A549 (cell line): Measurements from ENCODE around the gene IST1. TPM values are rescaled to one million over a fixed set of nuclear protein-coding genes. Genes with fewer than 3 reads are reported as not detected.
A peak's percentile ranks its signal among the peaks of the same experiment; 100 is the strongest.

Experiments used
- ATAC-seq, 2 experiments: fragments of 200-7000 bp in 1 of 2; fragments of >200 bp in 1 of 2; cut with Nextera tagmentation in 1 of 2; cut with Tn5 transposase in 1 of 2; 3 replicates each; pipeline versions ENCODE4 v1.8.0 to v1.9.1; 2018 to 2020; ENCODE audit warnings: mild to moderate bottlenecking in 1 of 2, moderate library complexity in 1 of 2
- CTCF ChIA-PET: fragments of 300-600 bp; sonication (Branson Sonifier 250); formaldehyde crosslinking; extraction: SDS; loops from one replicate; lab custom pipeline; 2021; ENCODE audit warnings: antibody characterized with exemption, inconsistent platforms; lab: Yijun Ruan, JAX
- POLR2A ChIA-PET: fragments of 350-600 bp; formaldehyde crosslinking; extraction: SDS; loops from one replicate; lab custom pipeline; 2021; ENCODE audit warnings: antibody characterized with exemption, inconsistent platforms; lab: Yijun Ruan, JAX
- DNase-seq, 2 experiments: peaks; one replicate each; pipeline versions ENCODE4 v3.0.0 to v3.0.0-alpha.2; 2011 to 2016; ENCODE audit warnings: low read depth in 1 of 2, low spot score in 1 of 2
- FAIRE-seq: peaks from 2 replicates; lab custom pipeline; 2011; peaks lifted over from hg19 to GRCh38; lab: Jason Lieb, UNC
- H3K27ac ChIP-seq, 2 experiments: fragments of >200 bp; sonication (Bioruptor Twin); formaldehyde crosslinking; 3 replicates each; pipeline ENCODE4 v1.5.1; 2016 to 2017
- H3K4me1 ChIP-seq: fragments of >200 bp; sonication (Bioruptor Twin); formaldehyde crosslinking; 3 replicates; pipeline ENCODE4 v1.6.1; 2016
- H3K4me2 ChIP-seq: fragments of >200 bp; sonication (Bioruptor Twin); formaldehyde crosslinking; 3 replicates; pipeline ENCODE4 v1.6.1; 2016
- H3K4me3 ChIP-seq: fragments of >200 bp; sonication (Bioruptor Twin); formaldehyde crosslinking; 3 replicates; pipeline ENCODE4 v1.5.1; 2016
- H3K9me3 ChIP-seq: fragments of >200 bp; sonication (Bioruptor Twin); formaldehyde crosslinking; 3 replicates; pipeline ENCODE4 v1.6.1; 2016
- CEBPB ChIP-seq, 2 experiments: fragments of >200 bp in 1 of 2; sonication (Bioruptor Twin) in 1 of 2; formaldehyde crosslinking in 1 of 2; IDR thresholded peaks; 2 replicates each; pipeline ENCODE4 v1.6.1; 2012 to 2016
- ESRRA ChIP-seq: fragments of 150-350 bp; IDR thresholded peaks from 2 replicates; pipeline ENCODE4 v1.6.1; 2014; ENCODE audit warnings: mild to moderate bottlenecking, low read length, borderline replicate concordance
- FOSB ChIP-seq: fragments of 250-450 bp; sonication (Bioruptor Pico); IDR thresholded peaks from 2 replicates; pipeline ENCODE4 v1.5.0; 2020; ENCODE audit warnings: mild to moderate bottlenecking, moderate library complexity
- FOSL2 ChIP-seq, 2 experiments: fragments of 450-650 bp in 1 of 2; fragments of >200 bp in 1 of 2; sonication (Bioruptor Twin) in 1 of 2; formaldehyde crosslinking; IDR thresholded peaks; 2 replicates each; pipeline versions ENCODE4 v1.5.0 to v1.6.1; 2016 to 2020; ENCODE audit warnings: mild to moderate bottlenecking in 1 of 2, moderate library complexity in 1 of 2
- FOXS1 ChIP-seq: fragments of 250-450 bp; sonication (Bioruptor Pico); IDR thresholded peaks from 2 replicates; pipeline ENCODE4 v1.5.0; 2020; ENCODE audit warnings: mild to moderate bottlenecking, moderate library complexity
- HEYL ChIP-seq: fragments of 250-450 bp; sonication (Bioruptor Pico); IDR thresholded peaks from 2 replicates; pipeline ENCODE4 v1.8.0; 2021; ENCODE audit warnings: mild to moderate bottlenecking, moderate library complexity
- HOXA7 ChIP-seq: fragments of 250-450 bp; sonication (Bioruptor Pico); IDR thresholded peaks from 2 replicates; pipeline ENCODE4 v1.5.0; 2020; ENCODE audit warnings: mild to moderate bottlenecking, moderate library complexity
- HOXB5 ChIP-seq: fragments of 250-450 bp; sonication (Bioruptor Pico); IDR thresholded peaks from 2 replicates; pipeline ENCODE4 v1.5.0; 2020; ENCODE audit warnings: mild to moderate bottlenecking, moderate library complexity
- KDM5A ChIP-seq: fragments of 200-600 bp; sonication (generic); IDR thresholded peaks from 2 replicates; pipeline ENCODE4 v1.6.1; 2016; ENCODE audit warnings: antibody characterized with exemption, mild to moderate bottlenecking
- MAX ChIP-seq: IDR thresholded peaks from 2 replicates; pipeline ENCODE4 v1.6.1; 2012
- MYC ChIP-seq: IDR thresholded peaks from 2 replicates; pipeline ENCODE4 v1.6.1; 2012; ENCODE audit warnings: mild to moderate bottlenecking, inconsistent platforms, low read length, improper control_type of control experiment, borderline replicate concordance
- NFE2L2 ChIP-seq: fragments of 150-350 bp; conservative IDR thresholded peaks from 2 replicates; pipeline ENCODE4 v1.6.1; 2014; ENCODE audit warnings: low read length
- NPAS2 ChIP-seq: fragments of 250-450 bp; sonication (Bioruptor Pico); IDR thresholded peaks from 2 replicates; pipeline ENCODE4 v1.8.0; 2022; ENCODE audit warnings: mild to moderate bottlenecking, moderate library complexity, borderline replicate concordance
- POLR2AphosphoS2 ChIP-seq: conservative IDR thresholded peaks from 2 replicates; pipeline ENCODE4 v1.6.1; 2012; ENCODE audit warnings: low read length, improper control_type of control experiment, inconsistent platforms
- RAD21 ChIP-seq, 2 experiments: fragments of >200 bp in 1 of 2; sonication (Bioruptor Twin) in 1 of 2; formaldehyde crosslinking in 1 of 2; IDR thresholded peaks in 1 of 2; conservative IDR thresholded peaks in 1 of 2; 2 replicates in 1 of 2; 3 replicates in 1 of 2; pipeline ENCODE4 v1.6.1; 2012 to 2018; ENCODE audit warnings: inconsistent platforms in 1 of 2
- RARB ChIP-seq: fragments of 250-450 bp; sonication (Bioruptor Pico); IDR thresholded peaks from 2 replicates; pipeline ENCODE4 v1.8.0; 2021; ENCODE audit warnings: mild to moderate bottlenecking, moderate library complexity
- RCOR1 ChIP-seq: fragments of 150-350 bp; IDR thresholded peaks from 2 replicates; pipeline ENCODE4 v1.6.1; 2014; ENCODE audit warnings: antibody characterized with exemption, low read length, low read depth
- RFX5 ChIP-seq: fragments of 450-650 bp; IDR thresholded peaks from 2 replicates; pipeline ENCODE4 v1.7.1; 2014; ENCODE audit warnings: antibody characterized with exemption, mild to moderate bottlenecking, moderate library complexity
- SMC3 ChIP-seq: fragments of >200 bp; sonication (Bioruptor Twin); formaldehyde crosslinking; IDR thresholded peaks from 3 replicates; pipeline ENCODE4 v1.6.1; 2018; ENCODE audit warnings: inconsistent platforms
- ZNF302 ChIP-seq: fragments of 250-450 bp; sonication (Bioruptor Pico); IDR thresholded peaks from 2 replicates; pipeline ENCODE4 v1.9.0; 2021; ENCODE audit warnings: inconsistent platforms, mild to moderate bottlenecking, moderate library complexity
- WGBS: methylation state at CpG from one replicate; pipeline ENCODE4 v1.1.6; 2017; ENCODE audit errors: missing lambda C conversion rate; 5-methylcytosine and 5-hydroxymethylcytosine counted together
- polyA plus RNA-seq, 4 experiments: library from polyadenylated mRNA; depleted of rRNA in 3 of 4; stranded (reverse); fragments of >200 nt; fragmentation: RNase III in 1 of 4; extraction: RNeasy Plus Mini Kit Qiagen cat#74134 plus additional on column Dnase treatment in 1 of 4; gene quantifications; 2 replicates in 3 of 4; 3 replicates in 1 of 4; pipeline ENCODE4 v1.2.3, GENCODE V29; 2011 to 2017
- TF ChIP-seq, protein P1 (sequence below): fragments of 200-600 bp; sonication (generic); IDR thresholded peaks from 2 replicates; pipeline ENCODE4 v1.6.1; 2016; ENCODE audit warnings: antibody characterized with exemption, mild to moderate bottlenecking, moderate library complexity
- TF ChIP-seq, protein P2 (sequence below): fragments of >200 bp; sonication (Bioruptor Twin); formaldehyde crosslinking; IDR thresholded peaks from 3 replicates; pipeline ENCODE4 v1.6.1; 2016

Gene IST1
- polyA plus RNA-seq, 2 of the 4 experiments (the other 2 are of a cell fraction), result 178 to 290 TPM

DNA sequence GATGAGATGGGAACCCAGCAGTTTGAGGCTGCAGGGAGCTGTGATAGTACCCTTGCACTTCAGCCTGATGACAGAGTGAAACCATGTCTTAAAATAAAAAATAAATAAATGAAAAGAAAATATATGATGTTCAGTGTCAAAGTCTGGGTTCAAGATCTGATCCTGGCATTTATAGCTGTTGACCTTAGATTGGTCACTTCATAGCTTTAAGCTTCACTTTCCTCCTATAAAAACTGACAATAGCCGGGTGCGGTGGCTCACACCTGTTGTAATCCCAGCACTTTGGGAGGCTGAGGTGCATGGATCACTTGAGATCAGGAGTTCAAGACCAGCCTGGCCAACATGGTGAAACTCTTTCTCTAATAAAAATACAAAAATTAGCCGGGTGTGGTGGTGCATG lies 6.2 kb upstream of the IST1 start:
- POLR2A ChIA-PET, result no interaction called here
- FAIRE-seq, result no peak
- H3K4me1 ChIP-seq, result peaks cover 15% of the 10 kb centered on the region; the same call in 1 of the 3 replicates
- ATAC-seq, result no peak
- no peaks in the 10 kb centered on the region for H3K9me3 ChIP-seq
- H3K4me3 ChIP-seq, result no peak overlapping the region
- DNase-seq, result no peak
- no peak overlapping the region for H3K27ac ChIP-seq
- TF ChIP-seq, protein P1, sequence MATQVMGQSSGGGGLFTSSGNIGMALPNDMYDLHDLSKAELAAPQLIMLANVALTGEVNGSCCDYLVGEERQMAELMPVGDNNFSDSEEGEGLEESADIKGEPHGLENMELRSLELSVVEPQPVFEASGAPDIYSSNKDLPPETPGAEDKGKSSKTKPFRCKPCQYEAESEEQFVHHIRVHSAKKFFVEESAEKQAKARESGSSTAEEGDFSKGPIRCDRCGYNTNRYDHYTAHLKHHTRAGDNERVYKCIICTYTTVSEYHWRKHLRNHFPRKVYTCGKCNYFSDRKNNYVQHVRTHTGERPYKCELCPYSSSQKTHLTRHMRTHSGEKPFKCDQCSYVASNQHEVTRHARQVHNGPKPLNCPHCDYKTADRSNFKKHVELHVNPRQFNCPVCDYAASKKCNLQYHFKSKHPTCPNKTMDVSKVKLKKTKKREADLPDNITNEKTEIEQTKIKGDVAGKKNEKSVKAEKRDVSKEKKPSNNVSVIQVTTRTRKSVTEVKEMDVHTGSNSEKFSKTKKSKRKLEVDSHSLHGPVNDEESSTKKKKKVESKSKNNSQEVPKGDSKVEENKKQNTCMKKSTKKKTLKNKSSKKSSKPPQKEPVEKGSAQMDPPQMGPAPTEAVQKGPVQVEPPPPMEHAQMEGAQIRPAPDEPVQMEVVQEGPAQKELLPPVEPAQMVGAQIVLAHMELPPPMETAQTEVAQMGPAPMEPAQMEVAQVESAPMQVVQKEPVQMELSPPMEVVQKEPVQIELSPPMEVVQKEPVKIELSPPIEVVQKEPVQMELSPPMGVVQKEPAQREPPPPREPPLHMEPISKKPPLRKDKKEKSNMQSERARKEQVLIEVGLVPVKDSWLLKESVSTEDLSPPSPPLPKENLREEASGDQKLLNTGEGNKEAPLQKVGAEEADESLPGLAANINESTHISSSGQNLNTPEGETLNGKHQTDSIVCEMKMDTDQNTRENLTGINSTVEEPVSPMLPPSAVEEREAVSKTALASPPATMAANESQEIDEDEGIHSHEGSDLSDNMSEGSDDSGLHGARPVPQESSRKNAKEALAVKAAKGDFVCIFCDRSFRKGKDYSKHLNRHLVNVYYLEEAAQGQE, result no peak
- TF ChIP-seq FOXS1 (no peak), FOSB (CRISPR knock-in tag) (no peak), SMC3 (no peak), FOSL2 (IDR thresholded peaks at IDR 0.05) (no peak), FOSL2 (CRISPR knock-in tag; IDR thresholded peaks at IDR 0.05) (no peak), HEYL (CRISPR knock-in tag) (no peak), NFE2L2 (no peak), HOXA7 (CRISPR knock-in tag) (no peak), ZNF302 (CRISPR knock-in tag) (no peak), MAX (no peak)
- TF ChIP-seq, protein P2, sequence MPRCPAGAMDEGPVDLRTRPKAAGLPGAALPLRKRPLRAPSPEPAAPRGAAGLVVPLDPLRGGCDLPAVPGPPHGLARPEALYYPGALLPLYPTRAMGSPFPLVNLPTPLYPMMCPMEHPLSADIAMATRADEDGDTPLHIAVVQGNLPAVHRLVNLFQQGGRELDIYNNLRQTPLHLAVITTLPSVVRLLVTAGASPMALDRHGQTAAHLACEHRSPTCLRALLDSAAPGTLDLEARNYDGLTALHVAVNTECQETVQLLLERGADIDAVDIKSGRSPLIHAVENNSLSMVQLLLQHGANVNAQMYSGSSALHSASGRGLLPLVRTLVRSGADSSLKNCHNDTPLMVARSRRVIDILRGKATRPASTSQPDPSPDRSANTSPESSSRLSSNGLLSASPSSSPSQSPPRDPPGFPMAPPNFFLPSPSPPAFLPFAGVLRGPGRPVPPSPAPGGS, result no peak
- H3K4me2 ChIP-seq, result no peak overlapping the region
- WGBS, result 89% methylated on average over 3 of the region's 3 CpGs
- CTCF ChIA-PET, result interaction anchor here (1.1 kb wide), 1 partner anchor 11 kb away, joined by 3 read pairs; no protein-coding TSS in a partner anchor

GRCh38 chr16:71893888-71894228 lies 1.5 kb upstream of the IST1 start:
- Histone ChIP-seq H3K9me3 (no peaks in the 10 kb centered on the region), H3K4me2 (peak overlapping the region; percentile 80), H3K4me1 (peaks cover 21% of the 10 kb centered on the region; the same call in 2 of the 3 replicates), H3K4me3 (peak overlapping the region; percentile 78), H3K27ac (peak overlapping the region; percentile 92 to 96)
- 25% methylated on average over 7 of the region's 7 CpGs for WGBS
- FAIRE-seq, result no peak
- 0 out of 6 replicates have a peak, but pooled peaks of 1 of the 2 experiments have one; percentile 8 for ATAC-seq
- DNase-seq, result no peak
- no peak for TF ChIP-seq RCOR1
- no peak for TF ChIP-seq ESRRA
- no peak for TF ChIP-seq POLR2AphosphoS2
- no peak for TF ChIP-seq HOXB5 (CRISPR knock-in tag)
- no peak for TF ChIP-seq RAD21 (conservative IDR thresholded peaks at IDR 0.05 in 1 of 2, IDR thresholded peaks at IDR 0.05 in 1 of 2)
- no peak for TF ChIP-seq RFX5
- no peak for TF ChIP-seq NPAS2 (CRISPR knock-in tag)
- TF ChIP-seq MAX, result no peak; the same call in 1 of the 2 replicates
- no peak for TF ChIP-seq FOSB (CRISPR knock-in tag)
- TF ChIP-seq KDM5A, result no peak
- TF ChIP-seq MYC, result no peak
- TF ChIP-seq CEBPB (IDR thresholded peaks at IDR 0.05), result no peak
- no peak for TF ChIP-seq RARB (CRISPR knock-in tag)
- CTCF ChIA-PET, result interaction anchor here (0.6 to 9.5 kb wide), 4 partner anchors 10 to 1917 kb away, joined by 3 to 71 read pairs (median 5); partner anchors contain the start of gene ZNF821
- POLR2A ChIA-PET, result interaction anchor here (1.1 to 3.1 kb wide), 5 partner anchors 10 to 200 kb away, joined by 3 to 18 read pairs (median 4); partner anchors contain the start of genes DHX38, TXNL4B and ZNF821
